Renal cortical epithelial cell (primary cell): ENCODE results near the gene RPL37. TPM values are rescaled to one million over a fixed set of nuclear protein-coding genes. Genes with fewer than 3 reads are reported as not detected.
"Not testable (repeated sequence)": the region's sequence is repeated elsewhere in the genome, so short reads cannot be mapped to it uniquely, and the experiment has no call there.

Source experiments
- DNase-seq: peaks from one replicate; pipeline ENCODE4 v3.0.0-alpha.2; 2011; ENCODE audit warnings: low read depth
- total RNA-seq: library from RNA; depleted of rRNA; stranded (reverse); fragments of >200 nt; gene quantifications from 2 replicates; pipeline ENCODE4 v1.2.3, GENCODE V29; 2014

Gene RPL37
- total RNA-seq, 1 donor from 2014 or later = 350 TPM

GRCh38 chr5:40833712-40834229 lies 1.3 kb downstream of the RPL37 start:
- DNase-seq = no peak

DNA sequence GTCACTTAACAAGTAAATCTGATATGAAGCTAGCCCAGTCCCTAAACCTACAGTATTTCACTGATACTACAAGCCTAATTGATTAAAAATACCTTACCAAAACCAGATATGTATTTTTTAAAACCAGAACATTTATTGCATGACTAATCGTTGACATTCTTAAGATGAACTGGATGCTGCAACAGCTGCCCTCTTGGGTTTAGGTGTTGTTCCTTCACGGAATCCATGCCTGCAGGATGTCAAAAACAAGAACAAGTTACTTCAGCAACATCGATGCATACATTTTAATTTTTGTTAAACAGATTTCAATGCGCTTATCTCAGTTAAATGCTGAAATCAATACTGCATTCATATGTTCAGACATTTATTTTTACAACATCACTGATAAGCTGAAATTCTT lies 2.7 kb downstream of the RPL37 start:
- no peak for DNase-seq

GRCh38 chr5:40831346-40832210 lies 3.4 kb downstream of the RPL37 start:
- peak; percentile 18 for DNase-seq

GRCh38 chr5:40829748-40830533 lies 5.1 kb downstream of the RPL37 start:
- DNase-seq = no peak

DNA sequence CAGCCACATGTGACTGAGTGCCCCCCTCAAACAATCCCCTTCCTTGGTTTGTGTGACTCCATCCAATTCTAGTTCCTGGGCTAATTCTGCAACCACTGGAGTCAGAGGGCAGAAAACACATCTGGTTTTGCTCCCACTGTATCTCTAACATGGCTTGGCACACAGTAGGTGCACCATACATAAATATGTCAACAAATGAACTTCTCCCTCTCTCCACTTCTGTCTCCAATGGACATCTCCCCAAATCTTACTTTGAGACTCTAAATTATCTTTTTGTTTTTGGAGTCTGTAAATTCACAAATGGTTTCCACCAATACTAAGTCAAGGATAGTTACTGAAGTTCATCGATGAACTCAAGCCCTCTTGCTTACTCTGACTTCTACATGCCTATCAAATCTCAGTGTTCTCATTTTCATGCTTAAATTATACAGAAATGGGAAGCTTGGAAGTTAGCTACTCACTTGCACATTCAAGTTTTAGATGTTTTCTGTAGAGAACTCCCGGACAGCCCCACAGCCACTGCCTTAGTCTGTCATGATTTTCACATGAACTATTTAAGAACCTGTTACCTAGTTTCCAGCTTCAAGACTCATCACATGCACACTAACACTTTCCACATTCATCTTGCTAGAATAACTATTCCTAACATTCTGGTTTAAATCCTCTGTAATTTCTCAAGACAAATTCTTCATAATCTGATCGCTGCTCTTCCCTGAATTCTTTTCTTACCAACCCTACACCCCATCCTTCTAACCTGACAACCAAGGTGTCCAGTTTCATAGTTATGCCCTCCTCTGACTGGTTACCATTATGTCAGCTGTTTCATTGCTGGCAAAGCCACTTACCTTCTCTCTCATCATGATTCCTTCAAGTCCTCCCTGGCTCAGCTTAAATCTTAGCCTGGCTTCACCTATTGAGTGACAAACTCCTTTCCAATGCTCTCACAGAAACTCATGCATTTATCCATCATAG lies 6.0 kb downstream of the RPL37 start:
- no peak for DNase-seq

- DNase-seq = no peak
Observed at GRCh38 chr5:40828021-40828631, 6.9 kb downstream of the RPL37 start.

DNA sequence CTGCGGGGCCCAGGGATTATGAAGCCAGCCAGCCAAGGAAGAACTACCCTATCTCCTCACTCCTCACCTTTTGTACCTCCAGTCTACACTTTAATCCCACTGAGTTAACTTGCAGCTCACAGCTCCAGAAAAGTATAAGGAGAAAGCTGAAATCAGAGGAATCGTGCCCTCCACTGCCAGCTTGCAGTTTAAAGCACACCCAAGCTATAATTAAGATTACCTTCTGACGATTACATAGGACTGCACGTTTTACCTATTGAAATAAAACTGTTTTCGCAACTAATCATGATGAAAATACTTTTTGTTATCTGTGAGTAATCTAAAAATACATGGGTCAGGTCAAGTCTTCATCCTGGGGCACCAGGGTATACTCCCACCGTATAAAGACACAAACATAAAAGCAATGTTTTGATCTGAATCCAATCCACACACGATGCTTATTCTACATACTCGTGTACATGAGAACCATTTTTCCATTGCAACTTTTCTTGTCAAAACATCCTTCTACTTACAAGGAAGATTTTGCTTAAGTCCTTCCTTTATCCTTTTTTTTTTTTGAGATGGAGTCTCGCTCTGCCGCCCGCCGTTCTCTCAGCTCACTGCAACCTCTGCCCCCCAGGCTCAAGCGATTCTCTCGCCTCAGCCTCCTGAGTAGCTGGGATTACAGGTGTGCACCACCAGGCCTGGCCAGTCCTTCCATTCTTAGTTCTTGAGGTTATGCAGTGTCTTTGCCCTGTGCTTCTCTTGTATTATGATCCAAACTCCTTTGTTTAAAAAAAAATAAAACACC lies 7.6 kb downstream of the RPL37 start:
- DNase-seq = no peak

DNA sequence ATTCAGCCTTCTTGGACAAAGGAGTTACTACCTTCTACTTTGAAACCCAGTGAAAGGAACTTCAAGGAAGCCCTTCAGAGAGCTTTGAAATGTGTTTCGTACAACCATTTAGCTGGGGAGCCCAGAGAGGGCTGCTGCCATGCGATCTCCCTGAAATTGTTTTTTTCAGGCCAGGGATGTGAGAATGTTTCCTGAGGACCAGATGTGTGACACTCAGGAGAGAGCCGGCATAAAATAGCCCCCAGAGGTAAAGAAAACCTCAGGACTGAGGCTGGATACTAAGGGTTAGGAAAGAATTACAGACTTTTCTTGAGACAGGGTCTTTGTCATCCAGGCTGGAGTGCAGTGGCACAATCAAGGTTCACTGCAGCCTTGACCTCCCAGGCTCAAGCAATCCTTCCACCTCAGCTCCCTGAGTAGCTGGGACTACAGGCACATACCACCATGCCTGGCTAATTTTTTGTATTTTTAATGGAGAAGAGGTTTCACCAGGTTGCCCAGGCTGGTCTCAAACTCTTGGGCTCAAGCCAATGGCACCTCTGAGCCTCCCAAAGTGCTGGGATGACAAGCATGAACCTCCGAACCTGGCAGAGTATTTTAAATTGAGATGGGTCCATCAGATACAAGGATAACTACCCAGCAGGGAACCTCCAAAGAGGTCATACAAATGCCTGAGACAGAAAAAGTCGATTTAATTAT lies 8.4 kb downstream of the RPL37 start:
- no peak for DNase-seq

DNA sequence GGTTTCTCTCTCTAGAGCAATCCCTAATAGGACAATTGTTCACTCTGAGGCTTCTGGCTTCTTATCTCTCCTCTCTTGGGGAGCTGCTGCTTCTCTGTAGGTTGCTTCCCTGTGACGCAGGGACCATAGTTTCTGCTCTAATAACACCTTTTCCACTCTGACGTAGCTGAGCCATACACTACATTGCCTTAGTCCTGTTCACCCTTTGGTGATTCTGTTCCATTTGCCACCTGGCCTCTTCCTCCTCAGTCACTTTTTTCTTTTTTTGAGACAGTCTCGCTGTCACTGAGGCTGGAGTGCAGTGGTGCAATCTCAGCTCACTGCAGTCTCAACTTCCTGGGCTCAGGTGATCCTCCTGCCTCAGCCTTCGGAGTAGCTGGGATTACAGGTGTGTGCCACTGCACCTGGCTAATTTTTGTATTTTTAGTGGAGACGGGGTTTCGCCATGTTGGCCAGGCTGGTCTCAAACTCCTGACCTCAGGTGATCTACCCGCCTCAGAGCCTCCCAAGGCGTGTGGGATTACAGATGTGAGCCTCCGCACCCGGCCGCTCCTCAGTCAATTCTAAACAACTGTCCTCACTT lies 9.5 kb downstream of the RPL37 start:
- DNase-seq = not testable (repeated sequence)

- no peak for DNase-seq
Observed at GRCh38 chr5:40823459-40823858, 11.6 kb downstream of the RPL37 start.

DNA sequence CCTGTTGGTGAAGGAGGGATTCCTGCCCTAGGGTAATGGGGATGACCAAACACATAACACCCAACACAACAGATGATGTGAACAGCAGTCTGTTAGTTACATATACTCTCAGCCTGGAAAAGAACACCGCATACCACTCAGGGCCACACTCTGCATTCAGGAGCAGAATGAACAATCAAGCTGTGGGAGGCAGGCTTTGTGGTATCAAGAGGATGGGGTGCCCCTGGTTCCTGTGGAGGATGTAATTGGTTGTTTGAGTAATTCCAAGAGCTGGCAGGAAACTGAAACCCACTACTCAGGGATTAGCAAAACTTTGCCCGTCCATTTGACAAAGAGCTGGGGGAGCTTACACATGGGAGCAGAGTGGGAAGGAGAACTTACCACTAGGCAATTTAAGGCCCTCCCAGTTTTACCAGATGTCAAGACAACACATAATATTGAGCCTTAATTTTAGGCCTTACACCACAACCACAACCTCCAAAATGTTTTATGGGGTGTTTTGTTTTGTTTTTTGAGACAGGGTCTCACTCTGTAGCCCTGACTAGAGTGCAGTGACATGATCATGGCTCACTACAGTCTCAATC lies 21.2 kb downstream of the RPL37 start:
- DNase-seq = no peak

DNA sequence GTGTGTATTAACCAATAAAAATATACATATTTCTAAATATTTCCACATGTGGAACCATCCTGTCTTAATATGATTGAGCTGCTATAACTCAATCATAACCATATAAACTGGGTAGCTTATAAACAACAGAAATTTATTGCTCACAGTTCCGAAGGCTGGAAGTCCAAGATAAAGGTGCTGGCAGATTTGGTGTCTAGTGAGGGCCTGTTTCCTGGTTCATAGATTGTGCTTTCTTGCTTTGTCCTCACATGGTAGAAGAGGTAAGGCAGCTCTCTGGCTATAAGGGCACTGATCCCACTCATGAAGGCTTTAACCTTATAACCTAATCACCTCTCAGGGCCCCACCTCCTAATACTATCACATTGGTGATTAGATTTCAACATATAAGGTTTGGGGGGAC lies 22.9 kb downstream of the RPL37 start:
- DNase-seq = no peak

DNA sequence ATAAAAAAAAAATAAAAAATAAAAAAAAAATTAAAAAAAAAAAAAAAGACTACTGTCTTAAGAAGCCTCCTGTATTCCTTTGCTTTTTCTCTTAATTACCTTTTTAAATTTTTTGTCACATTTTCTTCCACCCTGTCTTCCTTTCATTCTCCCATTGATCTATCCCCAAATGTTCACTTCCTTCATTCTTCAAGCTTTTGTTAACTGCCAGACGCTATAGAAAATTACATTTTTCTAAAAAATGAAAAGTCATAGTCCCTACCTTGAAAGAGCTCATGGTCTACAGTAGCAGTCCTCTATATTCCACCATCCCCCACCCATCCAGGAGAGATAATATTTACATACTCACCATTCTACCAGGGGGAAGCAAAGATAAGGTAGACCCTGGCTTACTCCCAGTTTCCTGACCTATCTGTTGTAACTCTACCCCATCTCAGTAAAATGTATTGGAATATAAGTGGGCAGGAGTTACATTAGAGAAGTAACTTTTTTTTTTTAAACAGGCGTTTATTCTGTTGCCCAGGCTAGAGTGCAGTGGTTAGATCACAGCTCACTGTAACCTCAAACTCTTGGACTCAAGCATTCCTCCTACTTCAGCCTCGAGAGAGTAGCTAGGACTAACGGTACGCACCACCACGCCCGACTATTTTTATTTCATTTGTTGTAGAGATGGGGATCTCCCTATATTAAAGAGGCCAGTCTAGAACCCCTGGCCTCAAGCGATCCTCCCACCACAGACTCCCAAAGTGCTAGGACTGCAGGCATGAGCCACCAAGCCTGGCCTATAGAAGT lies 33.1 kb downstream of the RPL37 start:
- DNase-seq = no peak

GRCh38 chr5:40799258-40799657 lies 35.8 kb downstream of the RPL37 start:
- DNase-seq = no peak

DNA sequence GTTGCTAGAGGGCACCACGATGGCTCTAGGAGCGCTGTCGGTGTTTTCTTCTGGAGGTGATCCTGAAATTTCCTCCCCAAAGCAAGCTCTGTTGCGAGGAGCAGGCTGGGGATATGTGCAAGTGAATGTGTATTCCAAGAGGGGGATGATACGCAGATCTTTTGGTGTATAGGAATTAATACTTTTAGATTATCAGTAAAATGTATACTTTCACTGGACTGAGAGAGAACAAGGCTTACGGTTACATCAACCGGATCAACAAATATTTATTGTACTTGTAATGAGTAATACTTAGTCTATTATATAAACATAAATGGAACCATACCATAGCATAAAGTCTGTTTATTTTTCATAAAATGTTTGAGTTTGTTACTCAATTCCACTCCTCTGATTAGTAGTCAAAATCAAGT lies 36.2 kb downstream of the RPL37 start:
- DNase-seq = no peak

DNA sequence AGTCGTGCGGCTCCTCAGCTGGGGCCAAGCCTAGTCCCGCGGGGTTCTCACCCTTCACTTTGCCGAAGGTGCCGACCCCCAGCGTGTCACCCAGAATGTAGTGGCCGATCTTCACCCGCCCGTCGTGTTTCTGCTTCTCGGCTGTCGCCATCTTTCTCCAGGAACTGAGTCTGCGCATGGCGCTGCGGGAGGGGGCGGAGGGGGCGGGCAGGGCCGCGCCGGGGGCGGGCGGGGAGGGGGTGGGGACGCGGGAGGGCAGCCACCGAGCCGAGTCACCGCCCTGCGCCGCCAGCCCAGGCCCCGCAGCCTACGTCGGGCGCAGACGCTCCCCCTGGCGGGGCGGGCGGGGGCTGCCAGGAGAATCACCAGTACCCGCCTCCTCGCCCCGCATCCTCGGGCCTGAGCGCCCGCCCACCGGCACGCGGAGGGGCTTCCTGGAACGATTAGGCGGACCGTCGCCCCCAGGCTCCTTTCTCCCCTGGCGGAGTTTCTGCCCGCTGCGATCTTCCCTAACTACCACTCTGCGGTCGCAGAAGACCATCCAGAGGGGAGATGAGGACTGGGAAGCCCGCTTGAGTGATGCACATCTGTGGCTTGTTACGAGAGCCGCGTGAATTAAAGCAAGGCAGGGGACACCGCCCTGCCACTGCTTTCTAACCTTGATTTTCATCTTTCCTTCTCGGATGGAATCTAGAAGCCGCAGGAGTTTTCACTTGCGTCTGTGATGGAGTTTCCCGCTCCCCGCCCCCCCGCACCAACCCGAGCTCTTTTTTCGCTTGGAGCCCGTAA lies 36.8 kb downstream of the RPL37 start, which contains the start of gene PRKAA1:
PRKAA1 (minus strand) TSS at position 363 of the 789 bp plus-strand sequence; CDS start at position 178, 185 bp downstream.
- peak; percentile 50 for DNase-seq
